ENCODE data around the gene PTPRZ1. TPM values are rescaled to one million over a fixed set of nuclear protein-coding genes. Genes with fewer than 3 reads are reported as not detected.

PTPRZ1 gene
- total and polyA plus RNA-seq, 9 donors = 0.45 to 2.0 (median 0.83) TPM

GRCh38 chr7:121994625-121995410 is 121.9 kb downstream of the PTPRZ1 start:
- H3K4me1 ChIP-seq (ENCODE audit: insufficient read depth) = no peaks in the 10 kb centered on the region
- no peaks in the 10 kb centered on the region for H3K36me3 ChIP-seq
- 7 to 11% (median 8%) methylated on average over 5 of the region's 5 CpGs for whole genome bisulfite sequencing, 3 donors
- H3K4me3 ChIP-seq = no peak overlapping the region
- intact Hi-C loops (cut with DNase I) = loop anchor here in 2 of 4 donors (5.0 to 10.0 kb wide), 2 partner anchors 240 to 628 kb away; no protein-coding TSS in a partner anchor
- H3K9me3 ChIP-seq = no peaks in the 10 kb centered on the region
- H3K27me3 ChIP-seq = no peaks in the 10 kb centered on the region
- no peak overlapping the region for H3K27ac ChIP-seq
- peak; percentile 20 to 50 (median 42) for DNase-seq
- peak in 2 of 3 donors; percentile 26 to 28 for TF ChIP-seq CTCF (IDR thresholded peaks at IDR 0.05)
- no peak for TF ChIP-seq EP300 (IDR thresholded peaks at IDR 0.05)
- TF ChIP-seq POLR2A (IDR thresholded peaks at IDR 0.05) = no peak

GRCh38 chr7:122006687-122007086 is 133.7 kb downstream of the PTPRZ1 start:
- no peak for TF ChIP-seq EP300 (IDR thresholded peaks at IDR 0.05)
- H3K9me3 ChIP-seq = no peaks in the 10 kb centered on the region
- H3K27ac ChIP-seq = no peak overlapping the region
- no peak for DNase-seq
- intact Hi-C loops (cut with DNase I) = no loop called here
- WGBS, 3 donors = 25 to 32% (median 28%) methylated on average over 2 of the region's 2 CpGs
- H3K27me3 ChIP-seq = no peaks in the 10 kb centered on the region
- H3K4me1 ChIP-seq (ENCODE audit: insufficient read depth) = no peaks in the 10 kb centered on the region
- H3K4me3 ChIP-seq = no peak overlapping the region
- H3K36me3 ChIP-seq = no peaks in the 10 kb centered on the region

- H3K9me3 ChIP-seq = no peaks in the 10 kb centered on the region
- H3K36me3 ChIP-seq = no peaks in the 10 kb centered on the region
- no peaks in the 10 kb centered on the region for H3K27me3 ChIP-seq
- TF ChIP-seq POLR2A (IDR thresholded peaks at IDR 0.05) (no peak), EP300 (IDR thresholded peaks at IDR 0.05) (no peak), CTCF (IDR thresholded peaks at IDR 0.05) (no peak)
- no peak for DNase-seq
- no peaks in the 10 kb centered on the region for H3K4me1 ChIP-seq (ENCODE audit: insufficient read depth)
- intact Hi-C loops (cut with DNase I) = no loop called here
- 94 to 95% (median 94%) methylated on average over 7 of the region's 7 CpGs for WGBS, 3 donors
- H3K27ac ChIP-seq = no peak overlapping the region
- H3K4me3 ChIP-seq = no peak overlapping the region
Observed at GRCh38 chr7:122010116-122010515, 137.2 kb downstream of the PTPRZ1 start.

- H3K27me3 ChIP-seq = no peaks in the 10 kb centered on the region
- WGBS, 3 donors = 88 to 90% (median 89%) methylated on average over 2 of the region's 2 CpGs
- TF ChIP-seq POLR2A (IDR thresholded peaks at IDR 0.05) (no peak), EP300 (IDR thresholded peaks at IDR 0.05) (no peak), CTCF (IDR thresholded peaks at IDR 0.05) (no peak)
- no peak for DNase-seq
- no peaks in the 10 kb centered on the region for H3K36me3 ChIP-seq
- no peak overlapping the region for H3K4me3 ChIP-seq
- no peaks in the 10 kb centered on the region for H3K4me1 ChIP-seq (ENCODE audit: insufficient read depth)
- no peak overlapping the region for H3K27ac ChIP-seq
- no peaks in the 10 kb centered on the region for H3K9me3 ChIP-seq
- intact Hi-C loops (cut with DNase I) = no loop called here
Observed at GRCh38 chr7:122013065-122013464, 140.1 kb downstream of the PTPRZ1 start.

GRCh38 chr7:122013630-122014029 is 140.7 kb downstream of the PTPRZ1 start:
- 74 to 85% (median 78%) methylated on average over 3 of the region's 3 CpGs for WGBS, 3 donors
- no peaks in the 10 kb centered on the region for H3K36me3 ChIP-seq
- DNase-seq = no peak
- no peak overlapping the region for H3K4me3 ChIP-seq
- H3K4me1 ChIP-seq (ENCODE audit: insufficient read depth) = no peaks in the 10 kb centered on the region
- H3K27me3 ChIP-seq = no peaks in the 10 kb centered on the region
- no peaks in the 10 kb centered on the region for H3K9me3 ChIP-seq
- intact Hi-C loops (cut with DNase I) = no loop called here
- no peak overlapping the region for H3K27ac ChIP-seq
- TF ChIP-seq CTCF (IDR thresholded peaks at IDR 0.05) = no peak
- TF ChIP-seq EP300 (IDR thresholded peaks at IDR 0.05) = no peak
- no peak for TF ChIP-seq POLR2A (IDR thresholded peaks at IDR 0.05)
